NB4 (cell line): Measurements from ENCODE around the gene SCAF4.

Source experiments
- DNase-seq: peaks from one replicate; pipeline ENCODE4 v3.0.0; 2010; ENCODE audit warnings: low read depth
- H3K4me3 ChIP-seq: one replicate; pipeline ENCODE4 v1.5.1; 2011; ENCODE audit warnings: mild to moderate bottlenecking, low read depth, low read length, moderate library complexity
- CTCF ChIP-seq: IDR thresholded peaks from one replicate; pipeline ENCODE4 v1.5.1; 2012; ENCODE audit warnings: low read depth, low read length
- MAX ChIP-seq: IDR thresholded peaks from 2 replicates; pipeline ENCODE4 v1.6.1; 2011; ENCODE audit warnings: low read depth, low read length
- MYC ChIP-seq: IDR thresholded peaks from 2 replicates; pipeline ENCODE4 v1.6.1; 2011; ENCODE audit warnings: low read depth, low read length
- POLR2A ChIP-seq: IDR thresholded peaks from 2 replicates; pipeline ENCODE4 v1.6.1; 2011; ENCODE audit warnings: mild to moderate bottlenecking; ENCODE audit not compliant: insufficient read length; ENCODE audit errors: extremely low read depth

The SCAF4 gene

GRCh38 chr21:31700040-31700439 is 31.9 kb downstream of the SCAF4 start:
- TF ChIP-seq MAX (no peak), MYC (no peak)
- H3K4me3 ChIP-seq: no peak overlapping the region
- no peak for DNase-seq

GRCh38 chr21:31698461-31698860 is 33.5 kb downstream of the SCAF4 start:
- no peak overlapping the region for H3K4me3 ChIP-seq
- DNase-seq: no peak
- TF ChIP-seq MYC: no peak
- TF ChIP-seq MAX: no peak
- TF ChIP-seq CTCF: no peak
- TF ChIP-seq POLR2A: no peak

GRCh38 chr21:31696424-31696823 is 35.5 kb downstream of the SCAF4 start:
- no peak overlapping the region for H3K4me3 ChIP-seq
- DNase-seq: no peak
- TF ChIP-seq POLR2A: no peak
- TF ChIP-seq CTCF: no peak
- no peak for TF ChIP-seq MAX
- no peak for TF ChIP-seq MYC

- DNase-seq: no peak
- TF ChIP-seq POLR2A (no peak), MAX (no peak), MYC (no peak), CTCF (no peak)
Measured at GRCh38 chr21:31693222-31693621, 38.7 kb downstream of the SCAF4 start.

GRCh38 chr21:31688603-31689368 is 43.1 kb downstream of the SCAF4 start:
- no peak overlapping the region for H3K4me3 ChIP-seq
- no peak for DNase-seq
- TF ChIP-seq MYC (no peak), CTCF (no peak), POLR2A (no peak), MAX (no peak)

More at GRCh38 chr21:31693222-31693621, 38.7 kb downstream of the SCAF4 start:
- H3K4me3 ChIP-seq: no peak overlapping the region

- TF ChIP-seq MAX (no peak), POLR2A (no peak), MYC (no peak), CTCF (no peak)
- H3K4me3 ChIP-seq: no peak overlapping the region
- no peak for DNase-seq
Measured at GRCh38 chr21:31687108-31687507, 44.8 kb downstream of the SCAF4 start.
